ENCODE results near the gene VWA5A.

Gene VWA5A

DNA sequence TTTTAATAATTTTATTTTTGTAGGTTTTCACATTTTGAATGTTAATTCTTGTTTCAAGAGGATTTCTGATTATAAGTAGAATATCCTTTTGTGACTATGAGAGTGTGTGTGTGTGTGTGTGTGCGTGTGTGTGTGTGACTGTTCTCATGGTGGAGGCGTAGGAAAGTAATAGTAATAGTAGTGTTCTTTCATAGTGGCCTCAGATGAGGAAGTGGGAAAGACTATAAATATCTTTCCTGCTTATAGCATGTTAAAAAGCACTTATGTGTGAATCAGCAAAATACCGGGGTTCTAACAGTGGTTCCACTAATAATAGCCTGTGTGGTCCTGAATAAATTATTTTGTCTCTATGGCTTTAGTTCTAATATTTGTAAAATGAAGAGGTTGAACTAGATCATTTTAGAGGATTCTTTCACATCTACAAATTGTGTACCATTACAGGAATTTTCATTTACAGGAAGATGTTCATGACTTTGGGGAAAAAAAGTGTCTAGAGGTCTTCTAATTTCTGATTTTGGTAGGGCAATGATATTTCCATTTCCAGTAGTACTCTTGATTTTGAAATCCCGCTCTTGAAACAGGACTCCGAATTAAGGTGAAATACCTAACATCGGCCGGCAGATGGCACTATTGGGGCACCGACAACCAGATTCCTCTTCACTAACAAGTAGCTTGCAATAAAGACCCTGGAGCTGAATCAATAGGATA, 44.2 kb upstream of the VWA5A start:
- Histone ChIP-seq H3K14ac (ENCODE audit: low read length) (no peak overlapping the region), H3K79me2 (ENCODE audit: control insufficient read depth, insufficient read depth, low read length, poor library complexity) (no peaks in the 10 kb centered on the region), H3K18ac (ENCODE audit: low read length) (no peak overlapping the region), H4K8ac (ENCODE audit: low read depth, low read length) (no peak overlapping the region), H3K27me3 (ENCODE audit: insufficient read depth, low read length) (no peaks in the 10 kb centered on the region), H3K4me1 (ENCODE audit: control insufficient read depth in 1 of 2, insufficient read depth in 2 of 2, low read length in 2 of 2) (peaks cover 0 to 3% of the 10 kb centered on the region in 2 experiments), H3K9ac (ENCODE audit: low read length) (no peak overlapping the region), H2BK5ac (ENCODE audit: low read depth, low read length, poor library complexity) (no peak overlapping the region), H3K4me2 (ENCODE audit: low read length) (no peak overlapping the region), H3K79me1 (ENCODE audit: low read length) (no peaks in the 10 kb centered on the region), H2AK5ac (ENCODE audit: low read length) (no peak overlapping the region), H3K9me3 (ENCODE audit: insufficient read depth, low read depth, low read length) (no peaks in the 10 kb centered on the region), H3K36me3 (ENCODE audit: control insufficient read depth in 1 of 2, insufficient read depth in 2 of 2, low read length in 2 of 2) (no peaks in the 10 kb centered on the region), H3K4me3 (ENCODE audit: low read depth, low read length) (no peak overlapping the region), H4K91ac (ENCODE audit: low read depth, low read length) (no peak overlapping the region), H3K23ac (ENCODE audit: low read length) (no peak overlapping the region), H3K4ac (ENCODE audit: low read depth, low read length) (no peak overlapping the region), H2BK120ac (ENCODE audit: insufficient read depth, low read length, poor library complexity) (no peak overlapping the region), H2AFZ (ENCODE audit: insufficient read depth, low read length, poor library complexity) (no peak overlapping the region), H3K27ac (ENCODE audit: low read depth, low read length) (no peak overlapping the region), H4K12ac (ENCODE audit: low read depth, low read length) (no peak overlapping the region), H2BK12ac (ENCODE audit: low read length) (no peak overlapping the region)
- peak; percentile 50 to 84 for DNase-seq
- no CpG with 5 or more reads among the region's 8 CpGs for WGBS (ENCODE audit: extremely low coverage, insufficient coverage, insufficient read length)

DNA sequence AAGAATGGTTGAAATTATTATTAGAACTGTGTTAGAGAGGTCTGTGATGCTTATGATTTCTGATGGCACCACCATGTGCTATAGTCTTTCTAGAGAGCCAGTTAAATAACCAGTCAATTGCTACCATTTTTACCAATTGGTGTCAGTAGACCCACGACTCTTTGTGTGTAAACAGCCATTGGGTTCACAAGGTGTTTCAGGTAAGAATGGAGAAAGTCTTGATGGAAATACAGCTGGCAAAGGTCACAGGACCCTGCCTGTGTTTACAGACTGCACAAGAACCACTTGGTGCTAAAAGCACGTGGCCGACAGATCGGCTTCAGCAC, 43.7 kb upstream of the VWA5A start:
- Histone ChIP-seq H3K79me1 (ENCODE audit: low read length) (no peaks in the 10 kb centered on the region), H3K9ac (ENCODE audit: low read length) (no peak overlapping the region), H3K36me3 (ENCODE audit: control insufficient read depth in 1 of 2, insufficient read depth in 2 of 2, low read length in 2 of 2) (no peaks in the 10 kb centered on the region), H4K8ac (ENCODE audit: low read depth, low read length) (no peak overlapping the region), H2BK5ac (ENCODE audit: low read depth, low read length, poor library complexity) (no peak overlapping the region), H3K4ac (ENCODE audit: low read depth, low read length) (no peak overlapping the region), H2AK5ac (ENCODE audit: low read length) (no peak overlapping the region), H3K27me3 (ENCODE audit: insufficient read depth, low read length) (no peaks in the 10 kb centered on the region), H2BK120ac (ENCODE audit: insufficient read depth, low read length, poor library complexity) (no peak overlapping the region), H3K27ac (ENCODE audit: low read depth, low read length) (no peak overlapping the region), H3K23ac (ENCODE audit: low read length) (no peak overlapping the region), H3K4me3 (ENCODE audit: low read depth, low read length) (no peak overlapping the region), H3K79me2 (ENCODE audit: control insufficient read depth, insufficient read depth, low read length, poor library complexity) (no peaks in the 10 kb centered on the region), H4K91ac (ENCODE audit: low read depth, low read length) (no peak overlapping the region), H2AFZ (ENCODE audit: insufficient read depth, low read length, poor library complexity) (no peak overlapping the region), H4K12ac (ENCODE audit: low read depth, low read length) (no peak overlapping the region), H3K14ac (ENCODE audit: low read length) (no peak overlapping the region), H3K18ac (ENCODE audit: low read length) (no peak overlapping the region), H3K4me2 (ENCODE audit: low read length) (no peak overlapping the region), H3K9me3 (ENCODE audit: insufficient read depth, low read depth, low read length) (no peaks in the 10 kb centered on the region), H3K4me1 (ENCODE audit: control insufficient read depth in 1 of 2, insufficient read depth in 2 of 2, low read length in 2 of 2) (peaks cover 0 to 3% of the 10 kb centered on the region in 2 experiments), H2BK12ac (ENCODE audit: low read length) (no peak overlapping the region)
- no CpG with 5 or more reads among the region's 4 CpGs for WGBS (ENCODE audit: extremely low coverage, insufficient coverage, insufficient read length)
- DNase-seq, result no peak

DNA sequence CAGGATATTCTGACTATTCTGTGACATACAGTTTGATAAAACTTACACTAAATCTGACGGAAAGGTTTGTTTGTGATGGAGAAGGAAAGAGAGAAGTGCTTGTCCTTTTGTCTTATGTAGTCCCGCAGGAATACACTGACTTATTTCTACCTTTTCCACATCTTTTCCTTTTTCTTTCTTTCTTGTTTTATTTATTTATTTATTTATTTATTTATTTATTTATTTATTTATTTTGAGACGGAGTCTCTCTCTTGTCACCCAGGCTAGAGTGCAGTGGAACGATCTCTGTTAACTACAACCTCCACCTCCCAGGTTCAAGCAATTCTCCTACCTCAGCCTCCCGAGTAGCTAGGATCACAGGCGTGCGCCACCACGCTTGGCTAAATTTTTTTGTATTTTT, 43.1 kb upstream of the VWA5A start:
- Histone ChIP-seq H3K27me3 (ENCODE audit: insufficient read depth, low read length) (no peaks in the 10 kb centered on the region), H3K79me2 (ENCODE audit: control insufficient read depth, insufficient read depth, low read length, poor library complexity) (no peaks in the 10 kb centered on the region), H4K91ac (ENCODE audit: low read depth, low read length) (no peak overlapping the region), H3K9me3 (ENCODE audit: insufficient read depth, low read depth, low read length) (no peaks in the 10 kb centered on the region), H3K36me3 (ENCODE audit: control insufficient read depth in 1 of 2, insufficient read depth in 2 of 2, low read length in 2 of 2) (no peaks in the 10 kb centered on the region), H3K4me2 (ENCODE audit: low read length) (no peak overlapping the region), H2BK5ac (ENCODE audit: low read depth, low read length, poor library complexity) (no peak overlapping the region), H3K23ac (ENCODE audit: low read length) (no peak overlapping the region), H4K12ac (ENCODE audit: low read depth, low read length) (no peak overlapping the region), H3K18ac (ENCODE audit: low read length) (no peak overlapping the region), H3K27ac (ENCODE audit: low read depth, low read length) (no peak overlapping the region), H2AFZ (ENCODE audit: insufficient read depth, low read length, poor library complexity) (no peak overlapping the region), H3K79me1 (ENCODE audit: low read length) (no peaks in the 10 kb centered on the region), H3K4ac (ENCODE audit: low read depth, low read length) (no peak overlapping the region), H3K4me1 (ENCODE audit: control insufficient read depth in 1 of 2, insufficient read depth in 2 of 2, low read length in 2 of 2) (peaks cover 0 to 3% of the 10 kb centered on the region in 2 experiments), H3K4me3 (ENCODE audit: low read depth, low read length) (no peak overlapping the region), H3K14ac (ENCODE audit: low read length) (no peak overlapping the region), H3K9ac (ENCODE audit: low read length) (no peak overlapping the region), H2BK12ac (ENCODE audit: low read length) (no peak overlapping the region), H4K8ac (ENCODE audit: low read depth, low read length) (no peak overlapping the region), H2AK5ac (ENCODE audit: low read length) (no peak overlapping the region), H2BK120ac (ENCODE audit: insufficient read depth, low read length, poor library complexity) (no peak overlapping the region)
- DNase-seq, result no peak
- no CpG with 5 or more reads among the region's 8 CpGs for WGBS (ENCODE audit: extremely low coverage, insufficient coverage, insufficient read length)

DNA sequence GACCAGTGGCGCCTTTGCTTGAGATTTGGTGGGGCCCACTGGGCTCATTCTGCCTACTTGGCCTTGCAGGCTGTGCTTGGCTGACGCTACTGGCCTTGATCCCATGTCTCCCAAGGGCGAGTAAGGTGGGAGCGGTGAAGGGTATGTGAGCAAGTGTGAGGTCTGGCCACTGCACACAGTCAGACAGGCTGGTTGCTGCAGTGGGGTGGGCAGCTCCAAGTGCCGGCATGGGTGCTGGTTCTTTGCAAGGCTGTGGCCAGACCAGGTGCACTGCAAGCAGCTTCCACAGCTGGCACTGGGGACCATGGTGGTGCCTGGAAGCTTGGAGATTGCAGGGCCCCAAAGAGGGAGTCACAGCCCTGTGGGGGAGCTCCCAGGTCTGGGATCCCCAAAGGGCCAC, 40.7 kb upstream of the VWA5A start:
- Histone ChIP-seq H3K18ac (ENCODE audit: low read length) (no peak overlapping the region), H3K27ac (ENCODE audit: low read depth, low read length) (no peak overlapping the region), H3K4me1 (ENCODE audit: control insufficient read depth in 1 of 2, insufficient read depth in 2 of 2, low read length in 2 of 2) (peaks cover 3 to 5% of the 10 kb centered on the region in 2 experiments), H3K9me3 (ENCODE audit: insufficient read depth, low read depth, low read length) (no peaks in the 10 kb centered on the region), H3K9ac (ENCODE audit: low read length) (no peak overlapping the region), H2BK12ac (ENCODE audit: low read length) (no peak overlapping the region), H3K79me1 (ENCODE audit: low read length) (peaks cover 2% of the 10 kb centered on the region), H3K4me3 (ENCODE audit: low read depth, low read length) (no peak overlapping the region), H3K23ac (ENCODE audit: low read length) (no peak overlapping the region), H2BK5ac (ENCODE audit: low read depth, low read length, poor library complexity) (no peak overlapping the region), H3K27me3 (ENCODE audit: insufficient read depth, low read length) (no peaks in the 10 kb centered on the region), H3K4me2 (ENCODE audit: low read length) (no peak overlapping the region), H3K14ac (ENCODE audit: low read length) (no peak overlapping the region), H4K8ac (ENCODE audit: low read depth, low read length) (no peak overlapping the region), H2AFZ (ENCODE audit: insufficient read depth, low read length, poor library complexity) (no peak overlapping the region), H4K91ac (ENCODE audit: low read depth, low read length) (no peak overlapping the region), H3K36me3 (ENCODE audit: control insufficient read depth in 1 of 2, insufficient read depth in 2 of 2, low read length in 2 of 2) (no peaks in the 10 kb centered on the region), H3K79me2 (ENCODE audit: control insufficient read depth, insufficient read depth, low read length, poor library complexity) (no peaks in the 10 kb centered on the region), H2AK5ac (ENCODE audit: low read length) (no peak overlapping the region), H3K4ac (ENCODE audit: low read depth, low read length) (no peak overlapping the region), H2BK120ac (ENCODE audit: insufficient read depth, low read length, poor library complexity) (no peak overlapping the region), H4K12ac (ENCODE audit: low read depth, low read length) (no peak overlapping the region)
- WGBS (ENCODE audit: extremely low coverage, insufficient coverage, insufficient read length), result no CpG with 5 or more reads among the region's 5 CpGs
- no peak for DNase-seq

Data from trophoblast cell (in vitro differentiated cells and primary cell).